Glutamatergic neuron (in vitro differentiated cells): ENCODE results near the gene PRKCQ. TPM values are rescaled to one million over a fixed set of nuclear protein-coding genes. Genes with fewer than 3 reads are reported as not detected.

ENCODE experiments used
- DNase-seq: peaks from one replicate; pipeline ENCODE4 v3.0.0; 2022
- H3K27ac Mint-ChIP-seq: one replicate; pipeline ENCODE4 v1.8.0; 2020; ENCODE audit warnings: mild to moderate bottlenecking, mixed read lengths, inconsistent platforms; ENCODE audit not compliant: unreplicated experiment
- H3K27me3 Mint-ChIP-seq: one replicate; pipeline ENCODE4 v1.8.0; 2020; ENCODE audit warnings: mild to moderate bottlenecking, moderate library complexity, mixed read lengths, inconsistent platforms; ENCODE audit not compliant: unreplicated experiment
- H3K36me3 Mint-ChIP-seq: one replicate; pipeline ENCODE4 v1.8.0; 2020; ENCODE audit warnings: mild to moderate bottlenecking, mixed read lengths, inconsistent platforms; ENCODE audit not compliant: unreplicated experiment
- H3K4me1 Mint-ChIP-seq: one replicate; pipeline ENCODE4 v1.8.0; 2020; ENCODE audit warnings: mild to moderate bottlenecking, low read depth, mixed read lengths, inconsistent platforms; ENCODE audit not compliant: unreplicated experiment
- H3K4me3 Mint-ChIP-seq: one replicate; pipeline ENCODE4 v1.8.0; 2020; ENCODE audit warnings: mild to moderate bottlenecking, mixed read lengths, inconsistent platforms; ENCODE audit not compliant: unreplicated experiment
- H3K9me3 Mint-ChIP-seq: one replicate; pipeline ENCODE4 v1.8.0; 2020; ENCODE audit warnings: mild to moderate bottlenecking, moderate library complexity, mixed read lengths, inconsistent platforms; ENCODE audit not compliant: unreplicated experiment
- total RNA-seq: library from RNA; stranded (reverse); fragmentation: NEBNext Ultra II Directional; extraction: Animal tissue kit (Norgen Biotek cat#: 25700); gene quantifications from one replicate; pipeline ENCODE4 v1.2.1, GENCODE V29; 2021; ENCODE audit not compliant: unreplicated experiment
- TF ChIP-seq, protein P1 (sequence below): fragments of 200-600 bp; sonication (generic); IDR thresholded peaks from one replicate; pipeline ENCODE4 v1.5.0; 2021; ENCODE audit not compliant: partially characterized antibody, unreplicated experiment

Gene PRKCQ
- total RNA-seq, 1 donor from 2014 or later = 1.3 TPM

DNA sequence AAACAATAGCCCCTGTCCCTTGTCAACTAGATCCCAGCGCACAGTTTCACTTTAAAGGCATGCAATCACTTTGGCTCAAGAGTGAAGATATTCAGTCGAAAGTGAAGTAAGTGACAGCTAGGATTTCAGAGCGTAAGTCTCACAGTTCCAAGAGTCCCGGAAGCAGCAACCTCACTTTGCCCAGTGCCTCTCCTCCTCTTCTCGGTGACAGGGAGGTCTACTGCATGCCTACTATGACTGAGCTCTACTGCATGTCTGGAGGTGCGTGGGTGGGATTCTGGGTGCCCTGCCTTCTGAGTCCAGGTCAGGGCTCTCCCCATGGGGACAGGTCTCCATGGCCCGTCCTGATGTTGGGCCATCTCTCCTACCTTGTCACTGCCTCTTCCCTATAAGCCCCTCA, 17.0 kb downstream of the PRKCQ start:
- TF ChIP-seq, protein P1, sequence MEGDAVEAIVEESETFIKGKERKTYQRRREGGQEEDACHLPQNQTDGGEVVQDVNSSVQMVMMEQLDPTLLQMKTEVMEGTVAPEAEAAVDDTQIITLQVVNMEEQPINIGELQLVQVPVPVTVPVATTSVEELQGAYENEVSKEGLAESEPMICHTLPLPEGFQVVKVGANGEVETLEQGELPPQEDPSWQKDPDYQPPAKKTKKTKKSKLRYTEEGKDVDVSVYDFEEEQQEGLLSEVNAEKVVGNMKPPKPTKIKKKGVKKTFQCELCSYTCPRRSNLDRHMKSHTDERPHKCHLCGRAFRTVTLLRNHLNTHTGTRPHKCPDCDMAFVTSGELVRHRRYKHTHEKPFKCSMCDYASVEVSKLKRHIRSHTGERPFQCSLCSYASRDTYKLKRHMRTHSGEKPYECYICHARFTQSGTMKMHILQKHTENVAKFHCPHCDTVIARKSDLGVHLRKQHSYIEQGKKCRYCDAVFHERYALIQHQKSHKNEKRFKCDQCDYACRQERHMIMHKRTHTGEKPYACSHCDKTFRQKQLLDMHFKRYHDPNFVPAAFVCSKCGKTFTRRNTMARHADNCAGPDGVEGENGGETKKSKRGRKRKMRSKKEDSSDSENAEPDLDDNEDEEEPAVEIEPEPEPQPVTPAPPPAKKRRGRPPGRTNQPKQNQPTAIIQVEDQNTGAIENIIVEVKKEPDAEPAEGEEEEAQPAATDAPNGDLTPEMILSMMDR = no peak
- no peaks in the 10 kb centered on the region for H3K9me3 Mint-ChIP-seq
- no peak overlapping the region for H3K27ac Mint-ChIP-seq
- peaks cover 2% of the 10 kb centered on the region for H3K27me3 Mint-ChIP-seq
- peaks cover 24% of the 10 kb centered on the region for H3K4me1 Mint-ChIP-seq
- DNase-seq = no peak
- no peak overlapping the region for H3K4me3 Mint-ChIP-seq
- H3K36me3 Mint-ChIP-seq = no peaks in the 10 kb centered on the region

DNA sequence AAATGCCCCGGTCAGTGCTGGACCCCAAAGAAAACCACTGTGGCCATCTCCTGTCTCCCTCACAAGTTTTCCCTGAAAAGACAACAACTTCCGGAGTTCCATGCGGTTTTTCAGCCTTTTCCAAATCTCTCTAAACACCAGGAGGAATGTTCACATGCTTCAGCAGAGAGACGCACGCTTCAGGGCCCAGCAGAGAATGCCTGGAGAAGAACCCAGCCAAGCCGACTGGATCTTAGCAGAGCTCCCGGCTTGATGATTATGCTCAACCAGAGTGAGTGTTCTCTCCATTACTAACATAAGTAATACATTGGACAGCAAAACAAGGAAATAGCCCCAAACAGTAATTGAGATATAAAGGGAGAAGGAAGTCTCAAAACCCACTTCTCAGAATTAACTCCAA, 17.9 kb downstream of the PRKCQ start:
- TF ChIP-seq, protein P1 = no peak
- Mint-ChIP-seq H3K9me3 (no peaks in the 10 kb centered on the region), H3K27ac (no peak overlapping the region), H3K27me3 (peaks cover 2% of the 10 kb centered on the region), H3K4me1 (peaks cover 24% of the 10 kb centered on the region), H3K4me3 (no peak overlapping the region), H3K36me3 (no peaks in the 10 kb centered on the region)
- DNase-seq = no peak

DNA sequence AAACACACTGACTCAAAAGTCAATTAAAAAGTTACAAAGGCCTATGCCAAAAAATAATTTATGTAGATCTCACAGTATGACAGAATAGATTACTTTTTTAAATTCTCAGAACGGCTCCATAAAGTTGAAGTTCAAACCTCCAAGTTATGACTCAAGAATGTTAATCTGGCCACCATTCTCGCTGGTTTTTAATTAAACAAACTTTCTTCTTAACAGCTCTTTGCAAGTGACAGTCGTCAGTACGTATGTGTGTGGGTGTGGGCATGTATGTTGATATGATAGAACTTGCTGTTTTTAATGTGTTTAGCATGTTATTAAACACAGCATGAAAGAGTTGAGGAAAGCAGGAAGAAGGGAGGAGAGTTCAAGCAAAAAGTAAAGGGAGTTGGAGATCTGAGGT, 18.5 kb downstream of the PRKCQ start:
- TF ChIP-seq, protein P1 = no peak
- DNase-seq = no peak
- Mint-ChIP-seq H3K27me3 (peaks cover 4% of the 10 kb centered on the region), H3K4me3 (no peak overlapping the region), H3K4me1 (peaks cover 21% of the 10 kb centered on the region), H3K27ac (no peak overlapping the region), H3K9me3 (no peaks in the 10 kb centered on the region), H3K36me3 (no peaks in the 10 kb centered on the region)

DNA sequence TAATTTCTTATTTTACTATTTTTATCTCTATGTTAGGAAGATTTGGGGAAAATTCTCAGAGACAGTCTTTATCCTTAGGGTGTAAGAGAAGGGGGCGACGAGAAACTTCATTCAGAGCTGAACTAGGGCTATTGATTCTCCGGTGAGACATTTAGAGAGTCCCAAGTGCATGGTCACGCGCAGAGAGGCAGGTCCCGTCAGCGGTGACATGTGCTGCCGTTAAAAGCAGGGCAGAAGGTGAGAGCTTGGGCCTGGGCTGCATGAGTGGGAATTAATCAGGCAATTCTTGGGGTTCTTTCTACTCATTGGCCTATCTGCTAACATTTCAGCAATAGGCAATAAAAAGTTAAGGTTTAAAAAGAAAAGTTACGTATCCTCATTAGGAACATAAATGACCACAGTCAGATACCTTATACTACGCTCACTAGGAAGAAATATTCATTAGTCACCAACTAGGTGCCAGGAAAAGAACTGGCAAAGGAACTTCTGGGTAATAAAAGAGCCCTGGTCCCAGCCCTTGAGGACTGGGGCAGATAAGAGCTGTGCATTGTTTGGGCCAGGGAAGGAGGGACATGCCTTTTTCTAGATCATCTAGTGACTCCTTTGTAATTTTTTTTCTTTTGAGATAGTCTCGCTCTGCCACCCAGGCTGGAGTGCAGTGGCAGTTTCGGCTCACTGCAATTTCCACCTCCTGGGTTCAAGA, 21.2 kb downstream of the PRKCQ start:
- peaks cover 4% of the 10 kb centered on the region for H3K27me3 Mint-ChIP-seq
- H3K4me3 Mint-ChIP-seq = no peak overlapping the region
- TF ChIP-seq, protein P1 = no peak
- H3K9me3 Mint-ChIP-seq = no peaks in the 10 kb centered on the region
- peaks cover 14% of the 10 kb centered on the region for H3K4me1 Mint-ChIP-seq
- DNase-seq = peak; percentile 46
- no peak overlapping the region for H3K27ac Mint-ChIP-seq
- no peaks in the 10 kb centered on the region for H3K36me3 Mint-ChIP-seq

DNA sequence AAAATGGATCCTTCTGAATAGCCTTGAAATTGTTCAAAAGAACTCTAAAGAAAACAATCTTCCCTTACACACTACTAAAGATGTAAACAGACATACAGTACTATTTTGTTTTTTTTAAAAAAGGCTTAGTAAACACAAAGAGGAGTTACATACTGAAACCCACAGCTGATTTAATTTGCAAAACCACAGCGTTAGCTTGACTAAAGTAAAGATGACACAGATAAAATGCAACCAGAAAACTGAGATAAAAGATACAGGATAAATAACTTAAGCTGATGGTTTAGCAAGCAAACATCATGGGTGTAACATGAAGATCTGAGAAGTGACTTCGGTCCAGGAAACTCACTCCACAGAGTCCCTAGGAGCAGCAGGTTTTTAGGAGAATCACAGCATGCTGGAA, 21.8 kb downstream of the PRKCQ start:
- Mint-ChIP-seq H3K36me3 (no peaks in the 10 kb centered on the region), H3K4me1 (peaks cover 8% of the 10 kb centered on the region), H3K9me3 (no peaks in the 10 kb centered on the region), H3K27me3 (peaks cover 4% of the 10 kb centered on the region), H3K27ac (no peak overlapping the region), H3K4me3 (no peak overlapping the region)
- no peak for DNase-seq
- TF ChIP-seq, protein P1 = no peak
